Gastroesophageal sphincter (tissue), 4 donors: ENCODE results near the gene PLEKHG2. TPM values are rescaled to one million over a fixed set of nuclear protein-coding genes. Genes with fewer than 3 reads are reported as not detected.

Source experiments
- ATAC-seq: fragments of 150-250 bp; one replicate; pipeline ENCODE4 v1.9.1; 2016; ENCODE audit warnings: mild to moderate bottlenecking, moderate library complexity
- H3K27ac ChIP-seq, 4 donors: fragments of 200-600 bp; sonication (generic) in 3 of 4; 1 replicate in 3 of 4; 2 replicates in 1 of 4; pipeline ENCODE4 v1.5.1; 2016 to 2019
- H3K27me3 ChIP-seq: fragments of 200-600 bp; sonication (generic); one replicate; pipeline ENCODE4 v1.5.1; 2019
- H3K36me3 ChIP-seq, 2 donors: fragments of 200-600 bp; sonication (generic); one replicate each; pipeline ENCODE4 v1.5.1; 2019; ENCODE audit warnings: control low read depth in 1 of 2
- H3K4me1 ChIP-seq, 3 donors: fragments of 200-600 bp; sonication (generic); 1 replicate in 2 of 3; 2 replicates in 1 of 3; pipeline ENCODE4 v1.5.1; 2016 to 2019; ENCODE audit warnings: control low read depth in 2 of 3
- H3K4me3 ChIP-seq, 2 donors: fragments of 200-600 bp; sonication (generic); one replicate each; pipeline ENCODE4 v1.5.1; 2019; ENCODE audit warnings: mild to moderate bottlenecking in 1 of 2, moderate library complexity in 1 of 2
- H3K9me3 ChIP-seq, 3 donors: fragments of 200-600 bp; sonication (generic); one replicate each; pipeline ENCODE4 v1.5.1; 2017 to 2019; ENCODE audit warnings: control low read depth in 2 of 3
- EP300 ChIP-seq: sonication (generic); formaldehyde crosslinking; IDR thresholded peaks from one replicate; pipeline ENCODE4 v1.6.1; 2017; ENCODE audit warnings: antibody characterized with exemption, mild to moderate bottlenecking
- POLR2A ChIP-seq, 2 donors: fragments of 450-650 bp; IDR thresholded peaks; one replicate each; pipeline ENCODE4 v1.6.1; 2017; ENCODE audit warnings: antibody characterized with exemption in 2 of 2, mild to moderate bottlenecking in 2 of 2, moderate library complexity in 1 of 2
- POLR2AphosphoS5 ChIP-seq: sonication (generic); formaldehyde crosslinking; IDR thresholded peaks from one replicate; pipeline ENCODE4 v1.6.1; 2017; ENCODE audit warnings: antibody characterized with exemption
- WGBS, 2 donors: methylation state at CpG; one replicate each; pipeline ENCODE4 v1.1.5; 2018; ENCODE audit warnings: low coverage in 1 of 2; 5-methylcytosine and 5-hydroxymethylcytosine counted together
- total RNA-seq, 4 donors: library from RNA; depleted of rRNA; stranded (reverse); fragments of >200 nt; gene quantifications; one replicate each; pipeline ENCODE4 v1.1.0, GENCODE V29; 2016
- TF ChIP-seq, protein P1 (sequence below), 4 experiments: fragments of 200-600 bp in 2 of 4; fragments of 450-650 bp in 2 of 4; sonication (generic) in 1 of 4; IDR thresholded peaks; one replicate each; pipeline ENCODE4 v1.5.1; 2017 to 2019; ENCODE audit warnings: antibody characterized with exemption in 4 of 4, mild to moderate bottlenecking in 2 of 4, moderate library complexity in 2 of 4

PLEKHG2 gene
- total RNA-seq, 4 donors from 2014 or later: 19.5 to 35.3 (median 23.4) TPM

DNA sequence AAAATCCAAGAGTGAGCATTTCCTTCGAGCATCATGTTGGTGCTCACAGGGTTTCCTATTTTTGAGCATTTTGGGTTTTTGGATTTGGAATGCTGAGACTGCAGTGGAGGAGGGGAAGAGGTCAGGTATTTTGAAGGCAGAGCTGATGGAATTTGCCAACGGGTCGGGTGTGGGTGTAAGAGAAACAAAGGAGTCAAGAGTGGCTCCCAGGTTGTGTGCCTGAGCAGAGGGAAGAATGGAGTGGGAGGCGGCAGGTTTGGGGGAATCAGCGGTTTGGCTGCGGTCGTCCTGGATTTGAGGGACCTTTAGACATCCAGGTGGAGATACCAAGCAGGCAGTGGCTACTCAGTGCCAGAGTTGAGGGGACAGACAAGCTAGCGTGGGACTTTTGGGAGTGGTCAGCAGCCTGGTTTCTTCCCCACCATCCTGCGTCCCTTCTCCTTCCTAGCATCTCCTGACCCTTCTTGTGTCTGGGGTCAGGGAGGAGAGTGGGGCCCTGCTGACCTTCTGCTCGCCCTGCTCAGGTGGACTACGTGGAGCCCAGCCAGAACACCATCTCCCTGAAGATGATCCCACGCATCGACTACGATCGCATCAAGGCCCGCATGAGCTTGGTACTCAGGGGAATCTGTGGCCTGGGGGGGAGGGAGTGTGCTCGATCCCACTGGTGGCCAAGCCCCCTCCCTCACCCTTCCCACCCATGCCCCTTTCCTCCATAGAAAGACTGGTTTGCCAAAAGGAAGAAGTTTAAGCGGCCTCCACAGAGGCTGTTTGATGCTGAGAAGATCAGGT lies 53.7 kb downstream of the PLEKHG2 start:
- Histone ChIP-seq H3K9me3 (no peaks in the 10 kb centered on the region), H3K4me1 (no peaks in the 10 kb centered on the region), H3K36me3 (peaks cover 0 to 95% of the 10 kb centered on the region in 2 donors), H3K27ac (no peak overlapping the region), H3K4me3 (no peak overlapping the region), H3K27me3 (no peaks in the 10 kb centered on the region)
- ATAC-seq: no peak
- 87 to 90% methylated on average over 9 to 11 of the region's 18 CpGs for WGBS, 2 donors
- TF ChIP-seq POLR2A (IDR thresholded peaks at IDR 0.05): no peak
- TF ChIP-seq, protein P1, sequence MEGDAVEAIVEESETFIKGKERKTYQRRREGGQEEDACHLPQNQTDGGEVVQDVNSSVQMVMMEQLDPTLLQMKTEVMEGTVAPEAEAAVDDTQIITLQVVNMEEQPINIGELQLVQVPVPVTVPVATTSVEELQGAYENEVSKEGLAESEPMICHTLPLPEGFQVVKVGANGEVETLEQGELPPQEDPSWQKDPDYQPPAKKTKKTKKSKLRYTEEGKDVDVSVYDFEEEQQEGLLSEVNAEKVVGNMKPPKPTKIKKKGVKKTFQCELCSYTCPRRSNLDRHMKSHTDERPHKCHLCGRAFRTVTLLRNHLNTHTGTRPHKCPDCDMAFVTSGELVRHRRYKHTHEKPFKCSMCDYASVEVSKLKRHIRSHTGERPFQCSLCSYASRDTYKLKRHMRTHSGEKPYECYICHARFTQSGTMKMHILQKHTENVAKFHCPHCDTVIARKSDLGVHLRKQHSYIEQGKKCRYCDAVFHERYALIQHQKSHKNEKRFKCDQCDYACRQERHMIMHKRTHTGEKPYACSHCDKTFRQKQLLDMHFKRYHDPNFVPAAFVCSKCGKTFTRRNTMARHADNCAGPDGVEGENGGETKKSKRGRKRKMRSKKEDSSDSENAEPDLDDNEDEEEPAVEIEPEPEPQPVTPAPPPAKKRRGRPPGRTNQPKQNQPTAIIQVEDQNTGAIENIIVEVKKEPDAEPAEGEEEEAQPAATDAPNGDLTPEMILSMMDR (IDR thresholded peaks at IDR 0.05): no peak
- TF ChIP-seq POLR2AphosphoS5: no peak
- TF ChIP-seq EP300: no peak

DNA sequence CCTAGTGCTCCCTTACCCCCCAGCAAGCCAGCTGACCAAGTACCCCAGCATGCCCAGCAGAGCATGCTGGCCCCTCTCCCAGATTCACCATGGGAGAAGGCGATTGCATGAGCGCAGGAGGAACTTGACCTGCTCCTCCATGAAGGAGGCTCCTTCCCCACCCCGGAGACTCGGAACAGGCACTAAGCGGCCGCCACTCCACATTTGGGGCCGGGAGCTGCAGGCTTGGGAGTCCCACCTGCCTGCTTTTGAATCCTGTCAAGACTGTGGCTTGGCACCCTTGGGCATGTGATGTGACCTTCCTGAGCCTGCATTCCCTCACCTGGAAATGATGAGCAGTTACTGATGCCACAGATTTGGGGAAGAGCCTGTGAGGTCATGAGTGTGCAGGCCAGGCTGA lies 55.5 kb downstream of the PLEKHG2 start:
- TF ChIP-seq POLR2AphosphoS5 (no peak), POLR2A (IDR thresholded peaks at IDR 0.05) (no peak), EP300 (no peak)
- TF ChIP-seq, protein P1 (IDR thresholded peaks at IDR 0.05): no peak
- H3K36me3 ChIP-seq: peaks cover 0 to 97% of the 10 kb centered on the region in 2 donors
- no CpG with 5 or more reads among the region's 7 CpGs for WGBS, 2 donors
- no peaks in the 10 kb centered on the region for H3K4me1 ChIP-seq
- H3K27me3 ChIP-seq: no peaks in the 10 kb centered on the region
- no peak for ATAC-seq
- no peak overlapping the region for H3K27ac ChIP-seq
- H3K4me3 ChIP-seq: no peak overlapping the region
- H3K9me3 ChIP-seq: no peaks in the 10 kb centered on the region

DNA sequence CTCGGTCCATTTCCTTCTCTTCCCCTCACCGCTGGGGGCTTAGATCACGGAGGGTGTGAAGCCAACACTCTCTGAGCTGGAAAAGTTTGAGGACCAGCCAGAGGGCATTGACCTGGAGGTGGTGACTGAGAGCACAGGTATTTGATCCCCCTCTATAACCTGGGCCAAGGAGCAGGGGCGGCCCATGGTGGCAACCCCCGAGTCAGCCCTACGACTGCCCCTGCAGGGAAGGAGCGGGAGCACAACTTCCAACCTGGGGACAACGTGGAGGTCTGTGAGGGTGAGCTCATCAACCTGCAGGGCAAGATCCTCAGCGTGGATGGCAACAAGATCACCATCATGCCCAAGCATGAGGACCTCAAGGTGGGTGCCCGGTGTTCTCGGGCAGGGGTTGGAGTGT lies 56.6 kb downstream of the PLEKHG2 start:
- Histone ChIP-seq H3K36me3 (peaks cover 0 to 100% of the 10 kb centered on the region in 2 donors), H3K27me3 (no peaks in the 10 kb centered on the region), H3K4me1 (no peaks in the 10 kb centered on the region), H3K9me3 (no peaks in the 10 kb centered on the region), H3K27ac (no peak overlapping the region), H3K4me3 (no peak overlapping the region)
- ATAC-seq: no peak
- 90% methylated on average over 2 of the region's 11 CpGs; no CpG with 5 or more reads in 1 of the 2 donors for WGBS, 2 donors
- TF ChIP-seq POLR2A (IDR thresholded peaks at IDR 0.05): no peak
- TF ChIP-seq, protein P1 (IDR thresholded peaks at IDR 0.05): no peak
- no peak for TF ChIP-seq POLR2AphosphoS5
- no peak for TF ChIP-seq EP300

DNA sequence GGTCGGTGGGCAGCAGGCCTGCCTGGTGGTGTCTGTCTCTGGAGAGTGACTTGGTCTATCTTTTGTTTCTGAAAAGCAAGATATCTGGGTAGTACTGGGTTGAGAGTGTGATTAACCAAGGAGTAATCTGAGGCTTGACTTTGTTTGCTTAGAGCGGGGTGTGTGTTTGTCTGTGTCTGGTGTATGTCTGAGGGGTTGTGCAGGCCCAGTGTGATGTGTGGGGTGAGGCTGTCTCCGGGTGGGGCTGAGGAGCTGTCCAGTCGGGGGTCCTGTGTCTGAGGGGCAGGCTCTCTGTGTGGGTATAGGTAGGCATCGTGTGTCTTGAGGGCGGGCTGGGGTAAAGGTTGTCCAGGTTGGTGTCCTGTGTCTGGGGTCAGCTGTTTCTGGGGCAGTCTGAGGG lies 57.1 kb downstream of the PLEKHG2 start:
- Histone ChIP-seq H3K36me3 (peaks cover 0 to 100% of the 10 kb centered on the region in 2 donors), H3K27me3 (no peaks in the 10 kb centered on the region), H3K4me1 (no peaks in the 10 kb centered on the region), H3K9me3 (no peaks in the 10 kb centered on the region), H3K27ac (no peak overlapping the region), H3K4me3 (no peak overlapping the region)
- WGBS, 2 donors: 70 to 83% methylated on average over 2 to 3 of the region's 6 CpGs
- TF ChIP-seq EP300 (no peak), POLR2AphosphoS5 (no peak), POLR2A (IDR thresholded peaks at IDR 0.05) (no peak)
- TF ChIP-seq, protein P1 (IDR thresholded peaks at IDR 0.05): no peak
- no peak for ATAC-seq
